ENCODE measurements around the gene MRPS2.

MRPS2 gene

GRCh38 chr9:135463140-135463539 lies 37.3 kb upstream of the MRPS2 start:
- TF ChIP-seq CTCF (IDR thresholded peaks at IDR 0.05; ENCODE audit: low read depth, low read length), result no peak
- no peak for DNase-seq (ENCODE audit: extremely low read depth, low read depth)

GRCh38 chr9:135464181-135464580 lies 36.3 kb upstream of the MRPS2 start:
- no peak for TF ChIP-seq CTCF (IDR thresholded peaks at IDR 0.05; ENCODE audit: low read depth, low read length)
- DNase-seq (ENCODE audit: extremely low read depth, low read depth), result no peak

GRCh38 chr9:135468854-135469521 lies 31.5 kb upstream of the MRPS2 start:
- TF ChIP-seq CTCF (IDR thresholded peaks at IDR 0.05; ENCODE audit: low read depth, low read length), result no peak
- no peak for DNase-seq (ENCODE audit: extremely low read depth, low read depth)

GRCh38 chr9:135471791-135472640 lies 28.5 kb upstream of the MRPS2 start:
- no peak for TF ChIP-seq CTCF (IDR thresholded peaks at IDR 0.05; ENCODE audit: low read depth, low read length)

GRCh38 chr9:135473972-135474543 lies 26.4 kb upstream of the MRPS2 start:
- no peak for DNase-seq (ENCODE audit: extremely low read depth, low read depth)
- TF ChIP-seq CTCF (IDR thresholded peaks at IDR 0.05; ENCODE audit: low read depth, low read length), result no peak

More at GRCh38 chr9:135471791-135472640, 28.5 kb upstream of the MRPS2 start:
- no peak for DNase-seq (ENCODE audit: extremely low read depth, low read depth)

- TF ChIP-seq CTCF (IDR thresholded peaks at IDR 0.05; ENCODE audit: low read depth, low read length), result peak; percentile 24
- DNase-seq (ENCODE audit: extremely low read depth, low read depth), result no peak
Observed at GRCh38 chr9:135474915-135475314, 25.6 kb upstream of the MRPS2 start.

Measured in AG09319 (cell line).